ENCODE data around the gene EHD1. TPM values are rescaled to one million over a fixed set of nuclear protein-coding genes. Genes with fewer than 3 reads are reported as not detected.

Gene EHD1
- total and polyA plus RNA-seq, 9 of the 15 experiments (the other 6 are each of a cell fraction or from before 2014, with no cell fraction given): 0.46 to 65.0 (median 16.4) TPM

- FAIRE-seq: no peak
- Histone ChIP-seq H3K4me3 (no peak overlapping the region), H3K4me1 (replicated peaks in 1 of 2; ENCODE audit: control insufficient read depth in 2 of 2, insufficient read depth in 2 of 2, low read length in 2 of 2) (peaks cover 8 to 49% of the 10 kb centered on the region in 2 experiments; a peak in 4 of 5 replicates)
Measured at GRCh38 chr11:64911689-64912088, 33.3 kb upstream of the EHD1 start.

DNA sequence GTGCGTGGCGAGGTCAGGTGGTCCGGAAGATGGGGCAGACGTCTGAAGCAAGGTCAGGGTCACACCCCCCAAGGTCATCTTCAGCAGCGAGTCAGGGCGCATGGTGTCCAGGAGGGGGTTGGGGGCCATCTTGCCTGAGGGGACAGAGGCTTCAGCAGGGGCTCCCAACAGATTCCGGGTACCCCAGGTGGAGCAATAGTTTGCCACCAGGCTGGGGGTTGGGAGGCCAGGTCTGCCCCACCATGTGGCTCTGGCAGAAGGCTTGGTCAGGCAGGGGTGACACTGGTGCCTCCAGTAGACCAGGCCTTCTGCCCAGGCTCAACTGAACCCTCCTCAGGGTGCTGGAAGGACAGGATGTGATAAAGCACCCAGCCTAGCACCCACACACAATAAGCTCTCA is 32.7 kb upstream of the EHD1 start:
- Histone ChIP-seq H3K4me1 (replicated peaks in 1 of 2; ENCODE audit: control insufficient read depth in 2 of 2, insufficient read depth in 2 of 2, low read length in 2 of 2) (peaks cover 8 to 43% of the 10 kb centered on the region in 2 experiments; a peak in 4 of 5 replicates), H3K36me3 (ENCODE audit: control insufficient read depth, insufficient read depth, low read length) (peaks cover 76% of the 10 kb centered on the region; the same call in 2 of the 3 replicates), H2AFZ (ENCODE audit: low read depth, low read length) (no peak overlapping the region), H3K27me3 (ENCODE audit: control insufficient read depth in 2 of 2, insufficient read depth in 2 of 2, low read length in 2 of 2) (no peaks in the 10 kb centered on the region), H3K9me1 (ENCODE audit: control insufficient read depth, insufficient read depth, low read length) (peaks cover 5% of the 10 kb centered on the region), H3K4me3 (no peak overlapping the region), H3K27ac (ENCODE audit: extremely low read depth, low read depth, low read length) (no peak overlapping the region), H3K79me2 (ENCODE audit: control insufficient read depth, insufficient read depth, low read length) (peaks cover 13% of the 10 kb centered on the region), H4K20me1 (replicated peaks; ENCODE audit: control insufficient read depth, insufficient read depth, low read length) (no peaks in the 10 kb centered on the region), H3K4me2 (ENCODE audit: insufficient read depth, low read length) (no peak overlapping the region), H3K9me3 (replicated peaks; ENCODE audit: control insufficient read depth, insufficient read depth, low read depth, low read length) (no peaks in the 10 kb centered on the region), H3K9ac (ENCODE audit: insufficient read depth in 1 of 2, low read depth in 2 of 2, low read length in 2 of 2) (no peak overlapping the region)
- DNase-seq (ENCODE audit: extremely low read depth in 1 of 4, low spot score in 3 of 4) (no peak), ATAC-seq (no peak), FAIRE-seq (no peak)
- ChIA-PET CTCF (ENCODE audit: low intra/inter-chr PET ratio) (no interaction called here), POLR2A (interaction anchor here (0.6 to 0.8 kb wide), 3 partner anchors 8 to 26 kb away, joined by 3 read pairs; no protein-coding TSS in a partner anchor)
- no TSS peak for BruUV-seq (replicated peaks)
- WGBS (ENCODE audit: insufficient coverage, low coverage, missing lambda C conversion rate): 91% methylated on average over 7 of the region's 7 CpGs
- intact Hi-C loops (cut with micrococcal nuclease) (no loop called here), in situ Hi-C loops (cut with MboI) (no loop called here)
- TF ChIP-seq TAF1 (IDR thresholded peaks at IDR 0.05; ENCODE audit: control insufficient read depth, extremely low read depth, insufficient read depth, low read length, severe bottlenecking) (no peak), ZFP36 (IDR thresholded peaks at IDR 0.05; ENCODE audit: low read depth, low read length, partially characterized antibody) (no peak), XRCC3 (IDR thresholded peaks at IDR 0.05) (no peak)

More at GRCh38 chr11:64911689-64912088, 33.3 kb upstream of the EHD1 start:
- H3K9me3 ChIP-seq (replicated peaks; ENCODE audit: control insufficient read depth, insufficient read depth, low read depth, low read length): no peaks in the 10 kb centered on the region
- no TSS peak for BruUV-seq (replicated peaks)
- no peak overlapping the region for H3K27ac ChIP-seq (ENCODE audit: extremely low read depth, low read depth, low read length)
- ATAC-seq (no peak), DNase-seq (ENCODE audit: extremely low read depth in 1 of 4, low spot score in 3 of 4) (no peak)
- TF ChIP-seq RBFOX2 (IDR thresholded peaks at IDR 0.05; ENCODE audit: low read depth, low read length) (peak; percentile 9; the same call in 1 of the 2 replicates), NCOA2 (IDR thresholded peaks at IDR 0.05; ENCODE audit: partially characterized antibody in 2 of 2) (no peak)
- intact Hi-C loops (cut with micrococcal nuclease): no loop called here
- no peak overlapping the region for H2AFZ ChIP-seq (ENCODE audit: low read depth, low read length)
- no peaks in the 10 kb centered on the region for H3K27me3 ChIP-seq (ENCODE audit: control insufficient read depth in 2 of 2, insufficient read depth in 2 of 2, low read length in 2 of 2)
- in situ Hi-C loops (cut with MboI): no loop called here
- no peaks in the 10 kb centered on the region for H4K20me1 ChIP-seq (replicated peaks; ENCODE audit: control insufficient read depth, insufficient read depth, low read length)
- peaks cover 71% of the 10 kb centered on the region; the same call in 2 of the 3 replicates for H3K36me3 ChIP-seq (ENCODE audit: control insufficient read depth, insufficient read depth, low read length)
- 0 out of 4 replicates have a peak overlapping the region, but pooled peaks of 1 of the 2 experiments have one; percentile 26 for H3K9ac ChIP-seq (ENCODE audit: insufficient read depth in 1 of 2, low read depth in 2 of 2, low read length in 2 of 2)
- 84% methylated on average over 9 of the region's 9 CpGs for WGBS (ENCODE audit: insufficient coverage, low coverage, missing lambda C conversion rate)
- ChIA-PET CTCF (ENCODE audit: low intra/inter-chr PET ratio) (no interaction called here), POLR2A (interaction anchor here (0.6 to 0.8 kb wide), 3 partner anchors 8 to 25 kb away, joined by 3 read pairs; no protein-coding TSS in a partner anchor)
- peaks cover 5% of the 10 kb centered on the region for H3K9me1 ChIP-seq (ENCODE audit: control insufficient read depth, insufficient read depth, low read length)
- no peak overlapping the region for H3K4me2 ChIP-seq (ENCODE audit: insufficient read depth, low read length)
- peaks cover 19% of the 10 kb centered on the region for H3K79me2 ChIP-seq (ENCODE audit: control insufficient read depth, insufficient read depth, low read length)

All from K562 (cell line).